ENCODE results near the gene PPIP5K2. TPM values are rescaled to one million over a fixed set of nuclear protein-coding genes. Genes with fewer than 3 reads are reported as not detected.
A peak's percentile ranks its signal among the peaks of the same experiment; 100 is the strongest.
"Not testable (repeated sequence)": the region's sequence is repeated elsewhere in the genome, so short reads cannot be mapped to it uniquely, and the experiment has no call there.

PPIP5K2 gene
- total RNA-seq, 1 donor from 2014 or later: 103 TPM

- no peak for DNase-seq (ENCODE audit: low spot score)
- ATAC-seq: peak; percentile 4
- intact Hi-C loops (cut with DNase I): no loop called here
Observed at GRCh38 chr5:103119070-103119764, 884 bp upstream of the PPIP5K2 start.

GRCh38 chr5:103120607-103121200 is 603 bp downstream of the PPIP5K2 start:
- intact Hi-C loops (cut with DNase I): no loop called here
- DNase-seq (ENCODE audit: low spot score) (no peak), ATAC-seq (peak; percentile 8)

GRCh38 chr5:103122242-103122641 is 2.1 kb downstream of the PPIP5K2 start:
- DNase-seq (ENCODE audit: low spot score) (no peak), ATAC-seq (no peak)
- intact Hi-C loops (cut with DNase I): no loop called here

GRCh38 chr5:103126557-103126956 is 6.5 kb downstream of the PPIP5K2 start:
- ATAC-seq: no peak
- intact Hi-C loops (cut with DNase I): no loop called here
- DNase-seq (ENCODE audit: low spot score): no peak

- ATAC-seq: no peak
- intact Hi-C loops (cut with DNase I): no loop called here
- DNase-seq (ENCODE audit: low spot score): no peak
Observed at GRCh38 chr5:103127292-103127817, 7.3 kb downstream of the PPIP5K2 start.

- DNase-seq (ENCODE audit: low spot score): no peak
- intact Hi-C loops (cut with DNase I): no loop called here
- ATAC-seq: no peak
Observed at GRCh38 chr5:103128202-103128601, 8.1 kb downstream of the PPIP5K2 start.

- ATAC-seq (no peak), DNase-seq (ENCODE audit: low spot score) (no peak)
- intact Hi-C loops (cut with DNase I): no loop called here
Observed at GRCh38 chr5:103132684-103133083, 12.6 kb downstream of the PPIP5K2 start.

- ATAC-seq: no peak
- DNase-seq (ENCODE audit: low spot score): no peak
- intact Hi-C loops (cut with DNase I): no loop called here
Observed at GRCh38 chr5:103133231-103133630, 13.1 kb downstream of the PPIP5K2 start.

- intact Hi-C loops (cut with DNase I): no loop called here
- DNase-seq (ENCODE audit: low spot score) (no peak), ATAC-seq (no peak)
Observed at GRCh38 chr5:103135461-103135860, 15.4 kb downstream of the PPIP5K2 start.

GRCh38 chr5:103138202-103138690 is 18.1 kb downstream of the PPIP5K2 start:
- no peak for DNase-seq (ENCODE audit: low spot score)
- intact Hi-C loops (cut with DNase I): no loop called here
- ATAC-seq: no peak

- intact Hi-C loops (cut with DNase I): no loop called here
- peak; percentile 84 for ATAC-seq
- DNase-seq (ENCODE audit: low spot score): peak; percentile 82
Observed at GRCh38 chr5:103139264-103139865, 19.3 kb downstream of the PPIP5K2 start.

- ATAC-seq; intact Hi-C loops (cut with DNase I); DNase-seq (ENCODE audit: low spot score): not testable (repeated sequence)
Observed at GRCh38 chr5:103142132-103142531, 22.0 kb downstream of the PPIP5K2 start.

GRCh38 chr5:103145196-103145595 is 25.1 kb downstream of the PPIP5K2 start:
- ATAC-seq: no peak
- intact Hi-C loops (cut with DNase I): no loop called here

GRCh38 chr5:103148213-103148612 is 28.1 kb downstream of the PPIP5K2 start:
- intact Hi-C loops (cut with DNase I): no loop called here
- ATAC-seq (no peak), DNase-seq (ENCODE audit: low spot score) (no peak)

More at GRCh38 chr5:103145196-103145595, 25.1 kb downstream of the PPIP5K2 start:
- no peak for DNase-seq (ENCODE audit: low spot score)

- ATAC-seq (no peak), DNase-seq (ENCODE audit: low spot score) (no peak)
- intact Hi-C loops (cut with DNase I): no loop called here
Observed at GRCh38 chr5:103151156-103151555, 31.1 kb downstream of the PPIP5K2 start.

GRCh38 chr5:103166706-103167105 is 46.6 kb downstream of the PPIP5K2 start:
- ATAC-seq: no peak
- intact Hi-C loops (cut with DNase I): no loop called here
- DNase-seq (ENCODE audit: low spot score): no peak

GRCh38 chr5:103174147-103174546 is 54.0 kb downstream of the PPIP5K2 start:
- ATAC-seq: no peak

GRCh38 chr5:103177543-103177942 is 57.4 kb downstream of the PPIP5K2 start:
- ATAC-seq (no peak), DNase-seq (ENCODE audit: low spot score) (no peak)
- intact Hi-C loops (cut with DNase I): no loop called here

More at GRCh38 chr5:103174147-103174546, 54.0 kb downstream of the PPIP5K2 start:
- DNase-seq (ENCODE audit: low spot score): no peak
- intact Hi-C loops (cut with DNase I): no loop called here

GRCh38 chr5:103178167-103178566 is 58.1 kb downstream of the PPIP5K2 start:
- DNase-seq (ENCODE audit: low spot score) (no peak), ATAC-seq (no peak)
- intact Hi-C loops (cut with DNase I): no loop called here

- no peak for DNase-seq (ENCODE audit: low spot score)
- no peak for ATAC-seq
- intact Hi-C loops (cut with DNase I): no loop called here
Observed at GRCh38 chr5:103186152-103186551, 66.1 kb downstream of the PPIP5K2 start.
